HepG2 (cell line): Measurements from ENCODE around the gene MLYCD. TPM values are rescaled to one million over a fixed set of nuclear protein-coding genes. Genes with fewer than 3 reads are reported as not detected.
A peak's percentile ranks its signal among the peaks of the same experiment; 100 is the strongest.

Experiments
- ARID5B ChIP-seq: IDR thresholded peaks from 2 replicates; pipeline ENCODE4 v1.4.0; 2020; ENCODE audit warnings: mild to moderate bottlenecking, missing genetic modification reagents
- CENPBD1 ChIP-seq: sonication (generic); formaldehyde crosslinking; IDR thresholded peaks from 2 replicates; pipeline ENCODE4 v1.8.0; 2022; ENCODE audit warnings: missing genetic modification reagents, low read depth, mild to moderate bottlenecking, borderline replicate concordance
- CREM ChIP-seq, 2 experiments: sonication (generic) in 1 of 2; formaldehyde crosslinking in 1 of 2; IDR thresholded peaks; 2 replicates each; pipeline versions ENCODE4 v1.4.0 to v1.6.1; 2016 to 2020; ENCODE audit warnings: antibody characterized with exemption in 1 of 2, mild to moderate bottlenecking in 1 of 2, missing genetic modification reagents in 1 of 2
- EP300 ChIP-seq, 3 experiments: sonication (generic) in 1 of 3; formaldehyde crosslinking in 1 of 3; IDR thresholded peaks; 2 replicates each; pipeline versions ENCODE4 v1.5.1 to v1.6.1; 2011 to 2020; ENCODE audit warnings: low read depth in 2 of 3, low read length in 2 of 3, borderline replicate concordance in 1 of 3, improper control_type of control experiment in 1 of 3, mild to moderate bottlenecking in 1 of 3, missing genetic modification reagents in 1 of 3, moderate library complexity in 1 of 3
- HNF4A ChIP-seq: sonication (generic); formaldehyde crosslinking; IDR thresholded peaks from 2 replicates; pipeline ENCODE4 v1.4.0; 2020; ENCODE audit warnings: missing genetic modification reagents
- JUN ChIP-seq: sonication (generic); formaldehyde crosslinking; IDR thresholded peaks from 2 replicates; pipeline ENCODE4 v1.4.0; 2020; ENCODE audit warnings: mild to moderate bottlenecking, missing genetic modification reagents
- PAXIP1 ChIP-seq: sonication (generic); formaldehyde crosslinking; conservative IDR thresholded peaks from 2 replicates; pipeline ENCODE4 v1.4.0; 2020; ENCODE audit warnings: mild to moderate bottlenecking, missing genetic modification reagents, moderate library complexity
- SIX4 ChIP-seq: sonication (generic); formaldehyde crosslinking; IDR thresholded peaks from 2 replicates; pipeline ENCODE4 v1.4.0; 2020; ENCODE audit warnings: missing genetic modification reagents
- THRA ChIP-seq: sonication (generic); formaldehyde crosslinking; IDR thresholded peaks from 2 replicates; pipeline ENCODE4 v1.4.0; 2020; ENCODE audit warnings: missing genetic modification reagents, borderline replicate concordance
- ZNF274 ChIP-seq: sonication (generic); formaldehyde crosslinking; IDR thresholded peaks from 2 replicates; pipeline ENCODE4 v1.5.1; 2020; ENCODE audit warnings: mild to moderate bottlenecking, missing genetic modification reagents
- ZNF44 ChIP-seq: sonication (generic); formaldehyde crosslinking; IDR thresholded peaks from 2 replicates; pipeline ENCODE4 v1.5.1; 2020; ENCODE audit warnings: mild to moderate bottlenecking, missing genetic modification reagents
- polyA plus RNA-seq, 8 experiments: library from polyadenylated mRNA; depleted of rRNA in 3 of 8; stranded (reverse) in 7 of 8; unstranded in 1 of 8; fragments of >200 nt; fragmentation: Illumina TruSeq in 4 of 8; extraction: Trizol in 4 of 8; gene quantifications; 2 replicates each; pipeline versions ENCODE4 v1.2.1 to v1.2.3, GENCODE V29; 2011 to 2016; ENCODE audit warnings: low read depth in 4 of 8, missing spikeins in 1 of 8, mixed read lengths in 1 of 8; ENCODE audit not compliant: insufficient read depth in 1 of 8
- total RNA-seq, 5 experiments: library from RNA; depleted of rRNA; stranded (reverse); fragments of >200 nt; fragmentation: Illumina TruSeq; extraction: Trizol; gene quantifications; 2 replicates each; pipeline ENCODE4 v1.2.3, GENCODE V29; 2016; ENCODE audit warnings: low read depth in 1 of 5
- TF ChIP-seq, protein P1 (sequence below): sonication (generic); formaldehyde crosslinking; IDR thresholded peaks from 2 replicates; pipeline ENCODE4 v1.4.0; 2020; ENCODE audit warnings: missing genetic modification reagents, borderline replicate concordance
- TF ChIP-seq, protein P2 (sequence below): sonication (generic); IDR thresholded peaks from 2 replicates; pipeline ENCODE4 v1.6.1; 2016; ENCODE audit warnings: low read depth, borderline replicate concordance

Gene MLYCD
- total and polyA plus RNA-seq, 2 of the 13 experiments (the other 11 are each of a cell fraction or from before 2014, with no cell fraction given), result 1.8 to 4.0 TPM

DNA sequence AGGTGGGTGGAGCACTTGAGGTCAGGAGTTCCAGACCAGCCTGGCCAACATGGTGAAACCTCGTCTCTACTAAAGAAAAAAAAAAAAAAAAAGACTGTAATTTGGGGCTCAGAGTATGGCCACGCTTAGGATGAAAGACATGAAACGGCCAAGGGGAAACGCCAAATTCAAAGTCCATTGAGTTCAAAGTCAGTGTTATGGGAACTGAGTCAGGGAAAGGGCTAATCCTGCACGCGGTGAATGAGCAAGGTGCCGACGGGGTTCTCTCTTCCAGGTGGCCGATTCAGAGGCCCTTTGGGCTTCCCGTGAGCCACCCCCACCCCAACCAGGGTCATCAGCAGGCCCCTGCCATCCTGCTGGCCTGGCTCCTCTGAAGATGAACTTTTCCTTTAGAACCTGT, 46.7 kb downstream of the MLYCD start (continued):
- TF ChIP-seq ARID5B, result peak; percentile 39; the same call in 1 of the 2 replicates
- peak; percentile 29; the same call in 1 of the 2 replicates for TF ChIP-seq THRA
- no peak for TF ChIP-seq CENPBD1 (CRISPR knock-in tag)
- no peak for TF ChIP-seq JUN (CRISPR knock-in tag)
- TF ChIP-seq, protein P1, sequence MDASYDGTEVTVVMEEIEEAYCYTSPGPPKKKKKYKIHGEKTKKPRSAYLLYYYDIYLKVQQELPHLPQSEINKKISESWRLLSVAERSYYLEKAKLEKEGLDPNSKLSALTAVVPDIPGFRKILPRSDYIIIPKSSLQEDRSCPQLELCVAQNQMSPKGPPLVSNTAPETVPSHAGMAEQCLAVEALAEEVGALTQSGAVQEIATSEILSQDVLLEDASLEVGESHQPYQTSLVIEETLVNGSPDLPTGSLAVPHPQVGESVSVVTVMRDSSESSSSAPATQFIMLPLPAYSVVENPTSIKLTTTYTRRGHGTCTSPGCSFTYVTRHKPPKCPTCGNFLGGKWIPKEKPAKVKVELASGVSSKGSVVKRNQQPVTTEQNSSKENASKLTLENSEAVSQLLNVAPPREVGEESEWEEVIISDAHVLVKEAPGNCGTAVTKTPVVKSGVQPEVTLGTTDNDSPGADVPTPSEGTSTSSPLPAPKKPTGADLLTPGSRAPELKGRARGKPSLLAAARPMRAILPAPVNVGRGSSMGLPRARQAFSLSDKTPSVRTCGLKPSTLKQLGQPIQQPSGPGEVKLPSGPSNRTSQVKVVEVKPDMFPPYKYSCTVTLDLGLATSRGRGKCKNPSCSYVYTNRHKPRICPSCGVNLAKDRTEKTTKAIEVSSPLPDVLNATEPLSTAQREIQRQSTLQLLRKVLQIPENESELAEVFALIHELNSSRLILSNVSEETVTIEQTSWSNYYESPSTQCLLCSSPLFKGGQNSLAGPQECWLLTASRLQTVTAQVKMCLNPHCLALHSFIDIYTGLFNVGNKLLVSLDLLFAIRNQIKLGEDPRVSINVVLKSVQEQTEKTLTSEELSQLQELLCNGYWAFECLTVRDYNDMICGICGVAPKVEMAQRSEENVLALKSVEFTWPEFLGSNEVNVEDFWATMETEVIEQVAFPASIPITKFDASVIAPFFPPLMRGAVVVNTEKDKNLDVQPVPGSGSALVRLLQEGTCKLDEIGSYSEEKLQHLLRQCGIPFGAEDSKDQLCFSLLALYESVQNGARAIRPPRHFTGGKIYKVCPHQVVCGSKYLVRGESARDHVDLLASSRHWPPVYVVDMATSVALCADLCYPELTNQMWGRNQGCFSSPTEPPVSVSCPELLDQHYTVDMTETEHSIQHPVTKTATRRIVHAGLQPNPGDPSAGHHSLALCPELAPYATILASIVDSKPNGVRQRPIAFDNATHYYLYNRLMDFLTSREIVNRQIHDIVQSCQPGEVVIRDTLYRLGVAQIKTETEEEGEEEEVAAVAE (CRISPR knock-in tag), result no peak
- TF ChIP-seq ZNF274 (CRISPR knock-in tag), result no peak
- peak; percentile 37; the same call in 1 of the 2 replicates for TF ChIP-seq PAXIP1 (CRISPR knock-in tag)
- no peak for TF ChIP-seq ZNF44
- TF ChIP-seq CREM (IDR thresholded peaks at IDR 0.05), result peak; percentile 42
- no peak for TF ChIP-seq CREM (CRISPR knock-in tag; IDR thresholded peaks at IDR 0.05)
- TF ChIP-seq HNF4A (CRISPR knock-in tag), result peak; percentile 71
- TF ChIP-seq, protein P2, sequence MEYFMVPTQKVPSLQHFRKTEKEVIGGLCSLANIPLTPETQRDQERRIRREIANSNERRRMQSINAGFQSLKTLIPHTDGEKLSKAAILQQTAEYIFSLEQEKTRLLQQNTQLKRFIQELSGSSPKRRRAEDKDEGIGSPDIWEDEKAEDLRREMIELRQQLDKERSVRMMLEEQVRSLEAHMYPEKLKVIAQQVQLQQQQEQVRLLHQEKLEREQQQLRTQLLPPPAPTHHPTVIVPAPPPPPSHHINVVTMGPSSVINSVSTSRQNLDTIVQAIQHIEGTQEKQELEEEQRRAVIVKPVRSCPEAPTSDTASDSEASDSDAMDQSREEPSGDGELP, result peak; percentile 16; the same call in 1 of the 2 replicates
- no peak for TF ChIP-seq SIX4 (CRISPR knock-in tag)
- TF ChIP-seq EP300 (IDR thresholded peaks at IDR 0.05; ENCODE audit: low read depth in 2 of 2, low read length in 2 of 2), result peak in 1 of 2 experiments; percentile 37; a peak in 1 of 4 replicates
- no peak for TF ChIP-seq EP300 (CRISPR knock-in tag; IDR thresholded peaks at IDR 0.05; ENCODE audit: borderline replicate concordance)
